GM12891 (cell line): ENCODE data around the gene DRD4.

Experiments used
- DNase-seq: peaks from one replicate; pipeline ENCODE4 v3.0.0; 2011; ENCODE audit warnings: low spot score; ENCODE audit not compliant: insufficient read length
- FAIRE-seq: peaks from 2 replicates; lab custom pipeline; 2011; peaks lifted over from hg19 to GRCh38; lab: Jason Lieb, UNC
- PAX5 ChIP-seq: IDR thresholded peaks from 2 replicates; pipeline ENCODE4 v1.6.1; 2011; ENCODE audit warnings: low read length, moderate library complexity, mild to moderate bottlenecking; ENCODE audit not compliant: insufficient read depth, severe bottlenecking
- POLR2A ChIP-seq: IDR thresholded peaks from 2 replicates; pipeline ENCODE4 v1.6.1; 2011; ENCODE audit warnings: low read depth, low read length, control low read depth
- POLR2AphosphoS5 ChIP-seq: IDR thresholded peaks from 2 replicates; pipeline ENCODE4 v1.6.1; 2011; ENCODE audit warnings: low read depth, low read length, control low read depth
- POU2F2 ChIP-seq: IDR thresholded peaks from 2 replicates; pipeline ENCODE4 v1.6.1; 2011; ENCODE audit warnings: low read depth, mild to moderate bottlenecking, control low read depth, low read length, moderate library complexity
- SPI1 ChIP-seq: IDR thresholded peaks from 2 replicates; pipeline ENCODE4 v1.6.1; 2011; ENCODE audit warnings: low read depth, low read length, control low read depth
- TAF1 ChIP-seq: IDR thresholded peaks from 2 replicates; pipeline ENCODE4 v1.6.1; 2011; ENCODE audit warnings: low read depth, low read length, control low read depth

The DRD4 gene

DNA sequence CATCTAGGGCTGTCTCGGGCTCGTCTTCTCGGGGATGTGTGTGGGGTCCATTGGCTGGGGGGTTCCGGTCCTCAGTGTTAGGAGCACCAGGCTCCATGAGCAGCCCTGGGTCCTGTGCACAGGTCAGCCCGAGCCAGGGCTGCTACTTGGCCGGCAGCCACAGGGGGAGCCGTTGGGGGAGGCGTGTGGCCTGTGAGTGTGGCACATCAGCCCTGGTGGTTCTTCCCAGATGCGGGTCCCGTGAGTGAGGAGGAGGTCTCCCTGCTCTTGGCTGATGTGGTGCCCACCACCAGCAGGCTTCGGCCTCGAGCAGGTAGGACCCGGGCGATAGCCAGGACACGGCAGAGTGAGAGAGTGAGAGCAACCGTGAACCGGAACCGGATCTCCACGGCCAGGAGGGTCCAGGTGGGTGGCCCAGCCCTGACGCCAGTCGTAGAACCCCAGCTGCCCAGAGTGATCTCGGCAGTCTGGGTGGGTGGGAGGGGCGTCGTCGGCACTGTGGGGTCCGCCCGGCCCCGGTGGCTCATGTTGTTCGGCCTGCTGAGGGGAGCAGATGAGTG lies 39.8 kb upstream of the DRD4 start:
- TF ChIP-seq POU2F2 (no peak), TAF1 (no peak), POLR2AphosphoS5 (no peak), SPI1 (no peak), PAX5 (no peak), POLR2A (no peak)
- no peak for FAIRE-seq
- DNase-seq: no peak

DNA sequence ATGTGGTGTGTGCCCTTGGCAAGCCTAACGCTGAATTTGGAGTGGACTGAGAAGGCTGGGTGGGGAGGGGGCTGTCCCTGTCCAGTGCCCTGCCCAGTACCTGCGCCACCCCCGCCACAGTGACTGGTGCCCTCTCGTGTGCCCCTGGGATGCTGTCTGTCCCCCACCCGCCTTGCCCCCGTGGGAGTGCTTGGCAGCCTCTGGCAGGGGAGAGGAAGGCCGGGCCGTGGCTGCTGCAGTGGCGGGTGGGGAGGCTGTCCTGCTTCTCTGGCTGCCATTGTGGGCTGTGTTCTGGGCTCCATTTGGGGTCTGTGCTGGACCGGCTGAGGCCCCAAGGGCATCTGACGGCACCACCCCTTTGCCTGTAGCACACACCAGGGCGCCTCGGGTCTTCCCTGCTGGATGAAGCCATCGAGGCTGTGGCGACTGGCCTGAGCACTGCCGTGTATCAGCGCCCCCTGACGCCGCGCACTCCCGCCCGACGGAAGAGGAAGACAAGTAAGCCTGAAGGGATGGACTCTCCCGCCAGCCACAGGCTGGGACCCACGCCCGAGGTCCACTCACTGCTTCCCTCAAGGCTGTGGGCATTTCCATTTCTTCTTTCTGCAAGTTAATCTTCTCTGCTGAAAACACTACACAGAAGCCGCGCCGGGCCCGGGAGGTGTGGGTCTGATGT lies 38.9 kb upstream of the DRD4 start:
- no peak for FAIRE-seq
- TF ChIP-seq POU2F2 (no peak), POLR2AphosphoS5 (no peak), PAX5 (no peak), TAF1 (no peak), SPI1 (no peak), POLR2A (no peak)
- DNase-seq: no peak

- TF ChIP-seq POLR2AphosphoS5: peak; percentile 20; the same call in 1 of the 2 replicates
- TF ChIP-seq POLR2A: no peak
- TF ChIP-seq SPI1: no peak
- no peak for FAIRE-seq
Observed at GRCh38 chr11:601573-602245, 35.4 kb upstream of the DRD4 start.

GRCh38 chr11:603154-603553 lies 33.9 kb upstream of the DRD4 start:
- DNase-seq (no peak), FAIRE-seq (no peak)
- TF ChIP-seq TAF1 (no peak), POLR2A (no peak), POU2F2 (no peak), SPI1 (no peak), POLR2AphosphoS5 (no peak), PAX5 (no peak)

More at GRCh38 chr11:601573-602245, 35.4 kb upstream of the DRD4 start:
- DNase-seq: no peak

DNA sequence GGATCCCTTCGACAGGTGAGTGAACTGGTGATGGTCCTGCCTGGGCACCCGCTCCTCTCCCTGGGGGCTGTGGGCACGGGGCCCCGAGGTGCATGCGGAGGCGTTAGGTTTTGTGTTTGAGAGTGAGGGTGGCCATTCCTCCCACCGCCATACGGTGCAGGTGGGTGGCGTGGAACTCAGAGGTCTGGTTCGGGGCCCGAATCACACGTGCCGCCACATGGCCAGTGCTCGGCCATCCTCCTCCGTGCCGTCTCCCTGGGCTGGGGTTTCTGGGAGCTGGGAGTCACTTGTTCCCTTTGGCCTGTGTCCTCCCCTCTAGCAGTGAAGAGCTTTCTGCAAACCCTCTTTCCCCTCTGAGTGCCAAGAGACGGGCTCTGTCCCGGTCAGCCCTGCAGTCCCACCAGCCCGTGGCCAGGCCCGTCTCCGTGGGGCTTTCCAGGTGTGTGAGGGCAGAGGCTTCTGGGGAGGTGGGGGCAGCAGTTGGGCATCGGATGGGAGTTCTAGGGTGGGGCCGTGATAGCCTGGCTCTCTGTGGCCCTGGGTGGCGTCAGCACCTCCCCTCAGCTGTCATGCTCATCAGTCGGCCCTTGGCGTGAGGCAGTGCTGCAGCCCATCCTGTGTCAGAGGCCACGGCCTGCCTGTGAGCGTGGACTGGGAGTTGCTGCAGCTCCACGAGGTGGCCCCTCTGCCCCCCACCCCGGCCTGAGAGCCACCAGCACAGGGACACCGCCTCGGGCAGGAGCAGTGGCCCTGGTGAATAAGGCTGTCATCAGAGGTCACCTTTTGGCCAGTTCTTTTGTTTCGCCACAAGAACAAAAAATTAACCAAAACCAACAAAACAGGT lies 31.6 kb upstream of the DRD4 start:
- FAIRE-seq (no peak), DNase-seq (no peak)
- TF ChIP-seq TAF1 (no peak), SPI1 (no peak), POLR2AphosphoS5 (no peak), PAX5 (no peak), POU2F2 (no peak), POLR2A (no peak)

DNA sequence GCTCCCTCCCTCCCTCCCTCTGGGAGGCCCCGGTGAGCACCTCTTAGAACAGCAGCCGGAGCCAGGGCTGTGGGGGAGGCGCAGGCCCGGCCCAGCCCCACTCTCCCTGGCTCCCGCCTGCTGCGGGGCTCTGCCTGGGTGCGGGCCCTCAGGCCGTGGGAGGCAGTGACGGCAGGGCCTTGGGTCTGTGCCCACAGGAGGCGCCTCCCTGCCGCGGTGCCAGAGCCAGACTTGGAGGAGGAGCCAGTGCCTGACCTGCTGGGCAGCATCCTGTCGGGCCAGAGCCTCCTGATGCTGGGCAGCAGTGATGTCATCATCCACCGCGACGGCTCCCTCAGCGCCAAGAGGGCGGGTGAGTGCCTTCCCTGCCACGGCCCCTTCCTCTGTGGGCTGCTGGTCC lies 30.8 kb upstream of the DRD4 start:
- FAIRE-seq: no peak
- TF ChIP-seq POLR2A: no peak
- no peak for TF ChIP-seq POU2F2
- DNase-seq: no peak

DNA sequence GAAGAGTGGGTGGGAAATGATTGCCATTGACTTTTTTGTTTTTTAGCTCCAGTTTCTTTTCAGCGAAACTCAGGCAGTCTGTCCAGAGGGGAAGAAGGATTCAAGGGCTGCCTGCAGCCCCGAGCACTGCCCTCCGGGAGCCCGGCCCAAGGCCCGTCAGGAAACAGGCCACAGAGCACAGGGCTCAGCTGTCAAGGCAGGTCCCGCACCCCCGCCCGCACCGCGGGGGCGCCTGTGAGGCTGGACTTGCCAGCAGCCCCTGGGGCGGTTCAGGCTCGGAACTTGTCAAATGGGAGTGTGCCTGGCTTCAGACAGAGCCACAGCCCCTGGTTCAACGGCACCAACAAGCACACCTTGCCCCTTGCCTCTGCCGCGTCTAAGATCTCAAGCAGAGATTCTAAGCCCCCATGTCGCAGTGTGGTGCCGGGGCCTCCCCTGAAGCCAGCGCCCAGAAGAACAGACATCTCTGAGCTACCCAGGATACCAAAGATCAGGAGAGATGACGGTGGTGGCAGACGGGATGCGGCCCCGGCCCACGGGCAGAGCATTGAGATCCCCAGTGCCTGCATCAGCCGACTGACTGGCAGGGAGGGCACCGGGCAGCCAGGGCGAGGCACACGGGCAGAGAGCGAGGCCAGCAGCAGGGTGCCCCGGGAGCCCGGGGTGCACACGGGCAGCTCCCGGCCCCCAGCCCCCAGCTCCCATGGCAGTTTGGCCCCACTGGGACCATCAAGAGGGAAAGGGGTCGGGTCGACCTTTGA lies 29.9 kb upstream of the DRD4 start:
- no peak for FAIRE-seq
- TF ChIP-seq POLR2A (no peak), TAF1 (no peak), PAX5 (no peak), POU2F2 (no peak), POLR2AphosphoS5 (no peak), SPI1 (no peak)

DNA sequence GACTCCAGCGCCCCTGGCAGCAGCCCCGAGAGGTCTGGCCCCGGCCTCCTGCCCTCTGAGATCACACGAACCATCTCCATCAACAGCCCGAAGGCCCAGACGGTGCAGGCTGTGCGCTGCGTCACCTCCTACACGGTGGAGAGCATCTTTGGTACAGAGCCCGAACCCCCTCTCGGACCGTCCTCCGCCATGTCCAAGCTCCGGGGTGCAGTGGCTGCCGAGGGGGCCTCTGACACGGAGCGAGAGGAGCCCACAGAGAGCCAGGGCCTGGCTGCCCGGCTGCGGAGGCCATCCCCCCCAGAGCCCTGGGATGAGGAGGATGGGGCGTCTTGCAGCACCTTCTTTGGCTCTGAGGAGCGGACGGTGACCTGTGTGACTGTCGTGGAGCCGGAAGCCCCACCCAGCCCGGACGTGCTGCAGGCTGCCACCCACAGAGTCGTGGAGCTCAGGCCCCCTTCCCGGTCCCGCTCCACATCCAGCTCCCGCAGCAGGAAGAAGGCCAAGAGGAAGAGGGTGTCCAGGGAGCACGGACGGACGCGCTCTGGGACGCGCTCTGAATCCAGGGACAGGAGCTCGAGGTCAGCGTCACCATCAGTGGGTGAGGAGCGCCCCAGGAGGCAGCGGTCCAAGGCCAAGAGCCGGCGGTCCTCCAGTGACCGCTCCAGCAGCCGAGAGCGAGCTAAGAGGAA lies 29.0 kb upstream of the DRD4 start:
- TF ChIP-seq TAF1: no peak
- no peak for TF ChIP-seq SPI1
- FAIRE-seq (no peak), DNase-seq (no peak)

More for the DNA sequence above, 29.9 kb upstream of the DRD4 start:
- no peak for DNase-seq
